ENCODE measurements around the gene KRTAP5-5. TPM values are rescaled to one million over a fixed set of nuclear protein-coding genes. Genes with fewer than 3 reads are reported as not detected.
A peak's percentile ranks its signal among the peaks of the same experiment; 100 is the strongest.

Gene KRTAP5-5
- total and polyA plus RNA-seq, 2 of the 13 experiments (the other 11 are each of a cell fraction or from before 2014, with no cell fraction given), result not detected

DNA sequence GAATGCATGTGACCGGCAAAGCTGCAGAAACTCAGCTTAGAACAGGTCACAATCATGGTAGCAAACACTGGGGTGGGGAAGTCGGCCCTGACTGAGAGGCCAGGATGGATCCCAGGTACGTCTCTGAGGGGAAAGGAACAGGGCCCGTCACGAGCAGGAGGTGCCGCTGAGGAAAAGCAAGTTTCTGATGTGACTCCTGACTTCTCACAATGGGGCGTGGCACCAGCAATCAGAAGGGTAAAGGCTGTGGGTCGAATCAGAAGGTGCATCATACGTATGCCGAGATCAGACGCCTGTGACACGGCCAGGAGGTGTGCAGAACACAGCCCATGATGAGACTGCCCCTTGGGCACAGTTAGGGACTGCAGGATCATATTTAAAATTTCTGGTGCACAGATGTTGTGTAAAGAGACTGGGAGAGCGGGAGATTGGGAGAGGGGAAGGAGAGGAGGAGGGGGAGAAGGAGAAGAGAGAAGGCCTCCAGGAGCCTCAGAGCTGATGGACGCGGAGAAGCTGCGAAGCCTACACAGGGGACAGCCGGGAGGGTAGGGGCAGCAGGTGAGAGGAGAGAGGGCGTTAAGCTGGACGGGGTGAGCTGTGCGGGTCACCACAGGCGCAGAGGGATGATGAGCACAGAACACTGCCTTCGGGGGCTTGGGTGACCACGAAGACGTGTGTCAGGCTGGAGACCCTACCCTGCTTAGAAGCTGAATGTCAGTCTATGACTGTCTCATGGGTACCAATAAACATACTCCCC lies 30.7 kb downstream of the KRTAP5-5 start (continued):
- TF ChIP-seq, protein P1, sequence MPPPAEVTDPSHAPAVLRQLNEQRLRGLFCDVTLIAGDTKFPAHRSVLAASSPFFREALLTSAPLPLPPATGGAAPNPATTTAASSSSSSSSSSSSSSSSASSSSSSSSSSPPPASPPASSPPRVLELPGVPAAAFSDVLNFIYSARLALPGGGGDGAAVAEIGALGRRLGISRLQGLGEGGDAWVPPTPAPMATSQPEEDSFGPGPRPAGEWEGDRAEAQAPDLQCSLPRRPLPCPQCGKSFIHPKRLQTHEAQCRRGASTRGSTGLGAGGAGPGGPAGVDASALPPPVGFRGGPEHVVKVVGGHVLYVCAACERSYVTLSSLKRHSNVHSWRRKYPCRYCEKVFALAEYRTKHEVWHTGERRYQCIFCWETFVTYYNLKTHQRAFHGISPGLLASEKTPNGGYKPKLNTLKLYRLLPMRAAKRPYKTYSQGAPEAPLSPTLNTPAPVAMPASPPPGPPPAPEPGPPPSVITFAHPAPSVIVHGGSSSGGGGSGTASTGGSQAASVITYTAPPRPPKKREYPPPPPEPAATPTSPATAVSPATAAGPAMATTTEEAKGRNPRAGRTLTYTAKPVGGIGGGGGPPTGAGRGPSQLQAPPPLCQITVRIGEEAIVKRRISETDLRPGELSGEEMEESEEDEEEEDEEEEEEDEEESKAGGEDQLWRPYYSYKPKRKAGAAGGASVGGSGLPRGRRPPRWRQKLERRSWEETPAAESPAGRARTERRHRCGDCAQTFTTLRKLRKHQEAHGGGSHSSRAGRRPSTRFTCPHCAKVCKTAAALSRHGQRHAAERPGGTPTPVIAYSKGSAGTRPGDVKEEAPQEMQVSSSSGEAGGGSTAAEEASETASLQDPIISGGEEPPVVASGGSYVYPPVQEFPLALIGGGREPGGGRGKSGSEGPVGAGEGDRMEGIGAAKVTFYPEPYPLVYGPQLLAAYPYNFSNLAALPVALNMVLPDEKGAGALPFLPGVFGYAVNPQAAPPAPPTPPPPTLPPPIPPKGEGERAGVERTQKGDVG (CRISPR knock-in tag; IDR thresholded peaks at IDR 0.05; ENCODE audit: borderline replicate concordance), result peak; percentile 52; the same call in 1 of the 2 replicates
- peak; percentile 76; the same call in 1 of the 2 replicates for TF ChIP-seq ZBTB38 (CRISPR knock-in tag; IDR thresholded peaks at IDR 0.05)
- TF ChIP-seq, protein P2, sequence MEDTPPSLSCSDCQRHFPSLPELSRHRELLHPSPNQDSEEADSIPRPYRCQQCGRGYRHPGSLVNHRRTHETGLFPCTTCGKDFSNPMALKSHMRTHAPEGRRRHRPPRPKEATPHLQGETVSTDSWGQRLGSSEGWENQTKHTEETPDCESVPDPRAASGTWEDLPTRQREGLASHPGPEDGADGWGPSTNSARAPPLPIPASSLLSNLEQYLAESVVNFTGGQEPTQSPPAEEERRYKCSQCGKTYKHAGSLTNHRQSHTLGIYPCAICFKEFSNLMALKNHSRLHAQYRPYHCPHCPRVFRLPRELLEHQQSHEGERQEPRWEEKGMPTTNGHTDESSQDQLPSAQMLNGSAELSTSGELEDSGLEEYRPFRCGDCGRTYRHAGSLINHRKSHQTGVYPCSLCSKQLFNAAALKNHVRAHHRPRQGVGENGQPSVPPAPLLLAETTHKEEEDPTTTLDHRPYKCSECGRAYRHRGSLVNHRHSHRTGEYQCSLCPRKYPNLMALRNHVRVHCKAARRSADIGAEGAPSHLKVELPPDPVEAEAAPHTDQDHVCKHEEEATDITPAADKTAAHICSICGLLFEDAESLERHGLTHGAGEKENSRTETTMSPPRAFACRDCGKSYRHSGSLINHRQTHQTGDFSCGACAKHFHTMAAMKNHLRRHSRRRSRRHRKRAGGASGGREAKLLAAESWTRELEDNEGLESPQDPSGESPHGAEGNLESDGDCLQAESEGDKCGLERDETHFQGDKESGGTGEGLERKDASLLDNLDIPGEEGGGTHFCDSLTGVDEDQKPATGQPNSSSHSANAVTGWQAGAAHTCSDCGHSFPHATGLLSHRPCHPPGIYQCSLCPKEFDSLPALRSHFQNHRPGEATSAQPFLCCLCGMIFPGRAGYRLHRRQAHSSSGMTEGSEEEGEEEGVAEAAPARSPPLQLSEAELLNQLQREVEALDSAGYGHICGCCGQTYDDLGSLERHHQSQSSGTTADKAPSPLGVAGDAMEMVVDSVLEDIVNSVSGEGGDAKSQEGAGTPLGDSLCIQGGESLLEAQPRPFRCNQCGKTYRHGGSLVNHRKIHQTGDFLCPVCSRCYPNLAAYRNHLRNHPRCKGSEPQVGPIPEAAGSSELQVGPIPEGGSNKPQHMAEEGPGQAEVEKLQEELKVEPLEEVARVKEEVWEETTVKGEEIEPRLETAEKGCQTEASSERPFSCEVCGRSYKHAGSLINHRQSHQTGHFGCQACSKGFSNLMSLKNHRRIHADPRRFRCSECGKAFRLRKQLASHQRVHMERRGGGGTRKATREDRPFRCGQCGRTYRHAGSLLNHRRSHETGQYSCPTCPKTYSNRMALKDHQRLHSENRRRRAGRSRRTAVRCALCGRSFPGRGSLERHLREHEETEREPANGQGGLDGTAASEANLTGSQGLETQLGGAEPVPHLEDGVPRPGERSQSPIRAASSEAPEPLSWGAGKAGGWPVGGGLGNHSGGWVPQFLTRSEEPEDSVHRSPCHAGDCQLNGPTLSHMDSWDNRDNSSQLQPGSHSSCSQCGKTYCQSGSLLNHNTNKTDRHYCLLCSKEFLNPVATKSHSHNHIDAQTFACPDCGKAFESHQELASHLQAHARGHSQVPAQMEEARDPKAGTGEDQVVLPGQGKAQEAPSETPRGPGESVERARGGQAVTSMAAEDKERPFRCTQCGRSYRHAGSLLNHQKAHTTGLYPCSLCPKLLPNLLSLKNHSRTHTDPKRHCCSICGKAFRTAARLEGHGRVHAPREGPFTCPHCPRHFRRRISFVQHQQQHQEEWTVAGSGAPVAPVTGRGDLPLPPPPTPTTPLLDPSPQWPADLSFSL (CRISPR knock-in tag; IDR thresholded peaks at IDR 0.05), result peak; percentile 26; the same call in 1 of the 2 replicates
- TF ChIP-seq MED8 (CRISPR knock-in tag; IDR thresholded peaks at IDR 0.05; ENCODE audit: insufficient replicate concordance), result peak; percentile 29
- 0 out of 2 replicates have a peak, but pooled peaks have one; percentile 40 for TF ChIP-seq ZNF350 (CRISPR knock-in tag; IDR thresholded peaks at IDR 0.05; ENCODE audit: borderline replicate concordance, low read depth)
- TF ChIP-seq, protein P3, sequence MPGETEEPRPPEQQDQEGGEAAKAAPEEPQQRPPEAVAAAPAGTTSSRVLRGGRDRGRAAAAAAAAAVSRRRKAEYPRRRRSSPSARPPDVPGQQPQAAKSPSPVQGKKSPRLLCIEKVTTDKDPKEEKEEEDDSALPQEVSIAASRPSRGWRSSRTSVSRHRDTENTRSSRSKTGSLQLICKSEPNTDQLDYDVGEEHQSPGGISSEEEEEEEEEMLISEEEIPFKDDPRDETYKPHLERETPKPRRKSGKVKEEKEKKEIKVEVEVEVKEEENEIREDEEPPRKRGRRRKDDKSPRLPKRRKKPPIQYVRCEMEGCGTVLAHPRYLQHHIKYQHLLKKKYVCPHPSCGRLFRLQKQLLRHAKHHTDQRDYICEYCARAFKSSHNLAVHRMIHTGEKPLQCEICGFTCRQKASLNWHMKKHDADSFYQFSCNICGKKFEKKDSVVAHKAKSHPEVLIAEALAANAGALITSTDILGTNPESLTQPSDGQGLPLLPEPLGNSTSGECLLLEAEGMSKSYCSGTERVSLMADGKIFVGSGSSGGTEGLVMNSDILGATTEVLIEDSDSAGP (CRISPR knock-in tag; IDR thresholded peaks at IDR 0.05; ENCODE audit: borderline replicate concordance), result 0 out of 2 replicates have a peak, but pooled peaks have one; percentile 15
- TF ChIP-seq, protein P4, sequence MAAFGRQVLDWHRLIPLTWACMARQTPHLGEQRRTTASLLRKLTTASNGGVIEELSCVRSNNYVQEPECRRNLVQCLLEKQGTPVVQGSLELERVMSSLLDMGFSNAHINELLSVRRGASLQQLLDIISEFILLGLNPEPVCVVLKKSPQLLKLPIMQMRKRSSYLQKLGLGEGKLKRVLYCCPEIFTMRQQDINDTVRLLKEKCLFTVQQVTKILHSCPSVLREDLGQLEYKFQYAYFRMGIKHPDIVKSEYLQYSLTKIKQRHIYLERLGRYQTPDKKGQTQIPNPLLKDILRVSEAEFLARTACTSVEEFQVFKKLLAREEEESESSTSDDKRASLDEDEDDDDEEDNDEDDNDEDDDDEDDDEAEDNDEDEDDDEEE (CRISPR knock-in tag; IDR thresholded peaks at IDR 0.05), result peak; percentile 40; the same call in 1 of the 2 replicates
- 0 out of 2 replicates have a peak, but pooled peaks have one; percentile 18 for TF ChIP-seq SALL1 (CRISPR knock-in tag; IDR thresholded peaks at IDR 0.05)
- TF ChIP-seq ARNT (IDR thresholded peaks at IDR 0.05), result no peak
- TF ChIP-seq, protein P5, sequence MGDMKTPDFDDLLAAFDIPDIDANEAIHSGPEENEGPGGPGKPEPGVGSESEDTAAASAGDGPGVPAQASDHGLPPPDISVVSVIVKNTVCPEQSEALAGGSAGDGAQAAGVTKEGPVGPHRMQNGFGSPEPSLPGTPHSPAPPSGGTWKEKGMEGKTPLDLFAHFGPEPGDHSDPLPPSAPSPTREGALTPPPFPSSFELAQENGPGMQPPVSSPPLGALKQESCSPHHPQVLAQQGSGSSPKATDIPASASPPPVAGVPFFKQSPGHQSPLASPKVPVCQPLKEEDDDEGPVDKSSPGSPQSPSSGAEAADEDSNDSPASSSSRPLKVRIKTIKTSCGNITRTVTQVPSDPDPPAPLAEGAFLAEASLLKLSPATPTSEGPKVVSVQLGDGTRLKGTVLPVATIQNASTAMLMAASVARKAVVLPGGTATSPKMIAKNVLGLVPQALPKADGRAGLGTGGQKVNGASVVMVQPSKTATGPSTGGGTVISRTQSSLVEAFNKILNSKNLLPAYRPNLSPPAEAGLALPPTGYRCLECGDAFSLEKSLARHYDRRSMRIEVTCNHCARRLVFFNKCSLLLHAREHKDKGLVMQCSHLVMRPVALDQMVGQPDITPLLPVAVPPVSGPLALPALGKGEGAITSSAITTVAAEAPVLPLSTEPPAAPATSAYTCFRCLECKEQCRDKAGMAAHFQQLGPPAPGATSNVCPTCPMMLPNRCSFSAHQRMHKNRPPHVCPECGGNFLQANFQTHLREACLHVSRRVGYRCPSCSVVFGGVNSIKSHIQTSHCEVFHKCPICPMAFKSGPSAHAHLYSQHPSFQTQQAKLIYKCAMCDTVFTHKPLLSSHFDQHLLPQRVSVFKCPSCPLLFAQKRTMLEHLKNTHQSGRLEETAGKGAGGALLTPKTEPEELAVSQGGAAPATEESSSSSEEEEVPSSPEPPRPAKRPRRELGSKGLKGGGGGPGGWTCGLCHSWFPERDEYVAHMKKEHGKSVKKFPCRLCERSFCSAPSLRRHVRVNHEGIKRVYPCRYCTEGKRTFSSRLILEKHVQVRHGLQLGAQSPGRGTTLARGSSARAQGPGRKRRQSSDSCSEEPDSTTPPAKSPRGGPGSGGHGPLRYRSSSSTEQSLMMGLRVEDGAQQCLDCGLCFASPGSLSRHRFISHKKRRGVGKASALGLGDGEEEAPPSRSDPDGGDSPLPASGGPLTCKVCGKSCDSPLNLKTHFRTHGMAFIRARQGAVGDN (CRISPR knock-in tag; IDR thresholded peaks at IDR 0.05), result peak; percentile 76
